GM19468 (cell line): ENCODE results near the gene PKHD1.

Experiments
- ATAC-seq: cut with Tn5 transposase; IDR thresholded peaks from one replicate; pipeline ENCODE4 v1.9.1; 2021; ENCODE audit warnings: mild to moderate bottlenecking, moderate library complexity, moderate number of reproducible peaks; ENCODE audit not compliant: unreplicated experiment; ENCODE audit errors: extremely low read depth

Gene PKHD1

GRCh38 chr6:52087498-52087999 lies at the start of gene PKHD1:
PKHD1 (minus strand) TSS chr6:52087613; CDS start chr6:52084933, 2,680 bp downstream.
- ATAC-seq, result no peak

- ATAC-seq, result no peak
Measured at GRCh38 chr6:52136934-52137467, 49.6 kb upstream of the PKHD1 start.

GRCh38 chr6:52136055-52136454 lies 48.6 kb upstream of the PKHD1 start:
- no peak for ATAC-seq

- no peak for ATAC-seq
Measured at GRCh38 chr6:52135217-52135616, 47.8 kb upstream of the PKHD1 start.

GRCh38 chr6:52134011-52134410 lies 46.6 kb upstream of the PKHD1 start:
- no peak for ATAC-seq

- ATAC-seq, result no peak
Measured at GRCh38 chr6:52133324-52133723, 45.9 kb upstream of the PKHD1 start.

GRCh38 chr6:52132292-52132691 lies 44.9 kb upstream of the PKHD1 start:
- ATAC-seq, result no peak

GRCh38 chr6:52130440-52130839 lies 43.0 kb upstream of the PKHD1 start:
- no peak for ATAC-seq

- no peak for ATAC-seq
Measured at GRCh38 chr6:52127957-52128356, 40.5 kb upstream of the PKHD1 start.

GRCh38 chr6:52126231-52126630 lies 38.8 kb upstream of the PKHD1 start:
- no peak for ATAC-seq

- no peak for ATAC-seq
Measured at GRCh38 chr6:52125572-52125971, 38.2 kb upstream of the PKHD1 start.

- ATAC-seq, result no peak
Measured at GRCh38 chr6:52125139-52125538, 37.7 kb upstream of the PKHD1 start.

GRCh38 chr6:52124126-52125121 lies 37.0 kb upstream of the PKHD1 start:
- ATAC-seq, result no peak

GRCh38 chr6:52123251-52123650 lies 35.8 kb upstream of the PKHD1 start:
- ATAC-seq, result no peak

- no peak for ATAC-seq
Measured at GRCh38 chr6:52117352-52117751, 29.9 kb upstream of the PKHD1 start.

GRCh38 chr6:52116605-52116948 lies 29.2 kb upstream of the PKHD1 start:
- ATAC-seq, result no peak

- no peak for ATAC-seq
Measured at GRCh38 chr6:52115891-52116604, 28.6 kb upstream of the PKHD1 start.

GRCh38 chr6:52115145-52115741 lies 27.8 kb upstream of the PKHD1 start:
- ATAC-seq, result no peak

- no peak for ATAC-seq
Measured at GRCh38 chr6:52109171-52109571, 21.8 kb upstream of the PKHD1 start.

- no peak for ATAC-seq
Measured at GRCh38 chr6:52108128-52108527, 20.7 kb upstream of the PKHD1 start.
